Tibial nerve (tissue), 4 donors: Measurements from ENCODE around the gene PRCP. TPM values are rescaled to one million over a fixed set of nuclear protein-coding genes. Genes with fewer than 3 reads are reported as not detected.

Experiments used
- DNase-seq, 2 donors: peaks; one replicate each; pipeline ENCODE4 v3.0.0-alpha.2; 2019; ENCODE audit warnings: low spot score in 2 of 2
- H3K27ac ChIP-seq, 4 donors: fragments of 200-600 bp; sonication (generic) in 3 of 4; one replicate each; pipeline ENCODE4 v1.5.1; 2017 to 2019; ENCODE audit warnings: mild to moderate bottlenecking in 1 of 4
- H3K27me3 ChIP-seq, 2 donors: fragments of 200-600 bp; sonication (generic) in 1 of 2; one replicate each; pipeline versions ENCODE4 v1.5.1 to v1.6.0; 2017 to 2019
- H3K36me3 ChIP-seq, 3 donors: fragments of 200-600 bp; sonication (generic); one replicate each; pipeline ENCODE4 v1.5.1; 2018 to 2019
- H3K4me1 ChIP-seq, 4 donors: fragments of 200-600 bp; sonication (generic) in 3 of 4; one replicate each; pipeline ENCODE4 v1.5.1; 2017 to 2019
- H3K4me3 ChIP-seq, 4 donors: fragments of 200-600 bp; sonication (generic) in 3 of 4; one replicate each; pipeline ENCODE4 v1.5.1; 2017 to 2019; ENCODE audit warnings: mild to moderate bottlenecking in 1 of 4, moderate library complexity in 1 of 4
- H3K9me3 ChIP-seq, 4 donors: fragments of 200-600 bp; sonication (generic) in 3 of 4; one replicate each; pipeline ENCODE4 v1.5.1; 2017 to 2019
- EP300 ChIP-seq, 2 donors: sonication (generic); formaldehyde crosslinking; IDR thresholded peaks; one replicate each; pipeline ENCODE4 v1.6.1; 2017; ENCODE audit warnings: antibody characterized with exemption in 2 of 2, mild to moderate bottlenecking in 1 of 2
- POLR2A ChIP-seq, 2 donors: fragments of 450-650 bp; IDR thresholded peaks; one replicate each; pipeline ENCODE4 v1.6.1; 2017; ENCODE audit warnings: antibody characterized with exemption in 2 of 2, mild to moderate bottlenecking in 2 of 2, moderate library complexity in 2 of 2
- WGBS, 2 donors: methylation state at CpG; one replicate each; pipeline ENCODE4 v1.1.5; 2018; 5-methylcytosine and 5-hydroxymethylcytosine counted together
- total RNA-seq, 4 donors: library from RNA; depleted of rRNA; stranded (reverse); fragments of >200 nt; gene quantifications; one replicate each; pipeline ENCODE4 v1.1.0, GENCODE V29; 2016
- TF ChIP-seq, protein P1 (sequence below), 5 experiments: fragments of 200-600 bp in 3 of 5; fragments of 450-650 bp in 2 of 5; sonication (generic) in 3 of 5; IDR thresholded peaks; one replicate each; pipeline ENCODE4 v1.5.1; 2016 to 2019; ENCODE audit warnings: antibody characterized with exemption in 5 of 5, mild to moderate bottlenecking in 3 of 5, moderate library complexity in 2 of 5

Gene PRCP
- total RNA-seq, 4 donors from 2014 or later: 39.6 to 58.6 (median 45.8) TPM

DNA sequence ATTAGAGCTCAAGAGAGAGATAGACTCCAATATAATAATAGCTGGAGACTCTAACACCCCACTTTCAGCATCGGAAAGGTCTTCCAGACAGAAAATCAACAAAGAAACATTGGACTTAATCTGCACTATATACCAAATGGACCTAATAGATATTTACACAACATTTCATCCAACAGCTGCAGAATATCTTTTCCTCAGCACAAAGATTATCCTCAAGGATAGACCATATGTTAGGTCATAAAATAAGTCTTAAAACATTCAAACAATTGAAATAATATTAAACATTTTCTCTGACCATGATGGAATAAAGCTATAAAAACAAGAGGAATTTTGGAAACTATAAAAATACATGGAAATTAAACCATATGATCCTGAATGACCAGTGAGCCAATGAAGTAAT is 121.5 kb downstream of the PRCP start:
- Histone ChIP-seq H3K4me1 (no peaks in the 10 kb centered on the region), H3K27me3 (no peaks in the 10 kb centered on the region), H3K9me3 (peaks cover 0 to 22% (median 0%) of the 10 kb centered on the region in 4 donors), H3K4me3 (no peak overlapping the region), H3K27ac (no peak overlapping the region), H3K36me3 (no peaks in the 10 kb centered on the region)
- TF ChIP-seq, protein P1, sequence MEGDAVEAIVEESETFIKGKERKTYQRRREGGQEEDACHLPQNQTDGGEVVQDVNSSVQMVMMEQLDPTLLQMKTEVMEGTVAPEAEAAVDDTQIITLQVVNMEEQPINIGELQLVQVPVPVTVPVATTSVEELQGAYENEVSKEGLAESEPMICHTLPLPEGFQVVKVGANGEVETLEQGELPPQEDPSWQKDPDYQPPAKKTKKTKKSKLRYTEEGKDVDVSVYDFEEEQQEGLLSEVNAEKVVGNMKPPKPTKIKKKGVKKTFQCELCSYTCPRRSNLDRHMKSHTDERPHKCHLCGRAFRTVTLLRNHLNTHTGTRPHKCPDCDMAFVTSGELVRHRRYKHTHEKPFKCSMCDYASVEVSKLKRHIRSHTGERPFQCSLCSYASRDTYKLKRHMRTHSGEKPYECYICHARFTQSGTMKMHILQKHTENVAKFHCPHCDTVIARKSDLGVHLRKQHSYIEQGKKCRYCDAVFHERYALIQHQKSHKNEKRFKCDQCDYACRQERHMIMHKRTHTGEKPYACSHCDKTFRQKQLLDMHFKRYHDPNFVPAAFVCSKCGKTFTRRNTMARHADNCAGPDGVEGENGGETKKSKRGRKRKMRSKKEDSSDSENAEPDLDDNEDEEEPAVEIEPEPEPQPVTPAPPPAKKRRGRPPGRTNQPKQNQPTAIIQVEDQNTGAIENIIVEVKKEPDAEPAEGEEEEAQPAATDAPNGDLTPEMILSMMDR (IDR thresholded peaks at IDR 0.05): no peak
- TF ChIP-seq EP300 (IDR thresholded peaks at IDR 0.05) (no peak), POLR2A (IDR thresholded peaks at IDR 0.05) (no peak)
- DNase-seq: no peak
- 59 to 87% methylated on average over 1 of the region's 1 CpG for WGBS, 2 donors

DNA sequence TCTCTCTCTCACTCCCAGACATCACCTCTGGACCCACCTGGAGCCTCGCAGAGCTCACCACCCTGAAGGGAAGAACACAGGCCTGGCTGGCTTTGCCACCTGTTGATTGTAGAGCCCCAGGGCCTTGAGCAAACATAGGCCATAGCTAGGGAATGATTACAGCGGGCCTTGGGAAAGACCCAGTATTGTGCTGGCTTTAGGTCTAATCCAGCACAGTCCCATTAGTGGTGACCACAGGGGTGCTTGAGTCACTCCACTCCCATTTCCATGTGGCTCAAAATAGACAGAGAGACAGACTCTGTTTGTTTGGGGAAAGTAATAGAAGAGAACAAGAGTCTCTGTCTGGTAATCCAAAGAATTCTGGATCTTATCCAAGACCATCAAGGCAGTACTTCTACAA is 123.9 kb downstream of the PRCP start:
- Histone ChIP-seq H3K27ac (no peak overlapping the region), H3K27me3 (no peaks in the 10 kb centered on the region), H3K4me3 (no peak overlapping the region), H3K36me3 (no peaks in the 10 kb centered on the region), H3K9me3 (peaks cover 0 to 22% (median 0%) of the 10 kb centered on the region in 4 donors), H3K4me1 (no peaks in the 10 kb centered on the region)
- WGBS, 2 donors: 69 to 75% methylated on average over 2 of the region's 2 CpGs
- TF ChIP-seq EP300 (IDR thresholded peaks at IDR 0.05) (no peak), POLR2A (IDR thresholded peaks at IDR 0.05) (no peak)
- TF ChIP-seq, protein P1 (IDR thresholded peaks at IDR 0.05): no peak
- no peak for DNase-seq

GRCh38 chr11:82775736-82776346 is 124.4 kb downstream of the PRCP start:
- no peaks in the 10 kb centered on the region for H3K36me3 ChIP-seq
- WGBS, 2 donors: 21 to 30% methylated on average over 3 of the region's 3 CpGs
- no peaks in the 10 kb centered on the region for H3K4me1 ChIP-seq
- peak in 1 of 2 donors; percentile 9 for DNase-seq
- H3K27me3 ChIP-seq: no peaks in the 10 kb centered on the region
- no peak overlapping the region for H3K27ac ChIP-seq
- H3K9me3 ChIP-seq: peaks cover 0 to 22% (median 0%) of the 10 kb centered on the region in 4 donors
- TF ChIP-seq EP300 (IDR thresholded peaks at IDR 0.05): no peak
- TF ChIP-seq, protein P1 (IDR thresholded peaks at IDR 0.05): peak in 3 of 5 experiments; percentile 15 to 17 (median 15)
- TF ChIP-seq POLR2A (IDR thresholded peaks at IDR 0.05): no peak
- H3K4me3 ChIP-seq: no peak overlapping the region

DNA sequence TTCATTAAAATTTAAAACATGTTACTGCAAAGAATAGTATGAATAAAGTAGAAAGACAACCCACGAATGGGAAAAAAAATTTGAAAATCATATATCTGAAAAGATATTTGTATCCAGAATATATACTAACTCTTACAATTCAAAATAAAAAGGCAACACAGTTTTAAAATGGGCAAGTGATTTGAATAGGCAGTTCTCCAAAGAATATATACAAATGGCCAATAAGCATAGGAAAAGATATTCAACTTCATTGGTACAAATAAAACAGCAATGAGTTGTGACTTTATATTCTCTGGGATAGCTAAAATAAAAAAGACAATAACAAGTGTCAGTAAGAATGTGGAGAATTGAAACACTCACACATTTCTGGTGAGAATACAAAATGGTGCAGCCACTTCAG is 125.0 kb downstream of the PRCP start:
- TF ChIP-seq POLR2A (IDR thresholded peaks at IDR 0.05) (no peak), EP300 (IDR thresholded peaks at IDR 0.05) (no peak)
- TF ChIP-seq, protein P1 (IDR thresholded peaks at IDR 0.05): no peak
- Histone ChIP-seq H3K36me3 (no peaks in the 10 kb centered on the region), H3K4me1 (no peaks in the 10 kb centered on the region), H3K27me3 (no peaks in the 10 kb centered on the region), H3K27ac (no peak overlapping the region), H3K9me3 (peaks cover 0 to 22% (median 0%) of the 10 kb centered on the region in 4 donors), H3K4me3 (no peak overlapping the region)
- DNase-seq: no peak
- 82 to 84% methylated on average over 1 of the region's 1 CpG for WGBS, 2 donors

Other genes starting within 250 kb of the PRCP start
- 1 to 10 TPM; 1.5 to 3.6 (median 2.4) TPM for gene FAM181B, start 166.6 kb downstream of the PRCP start, total RNA-seq
- 1 to 10 TPM in 2 of 4 donors, under 1 TPM in 2; 0.22 to 3.1 (median 1.3) TPM for gene DDIAS, start 1.3 kb upstream of the PRCP start, total RNA-seq
- gene RAB30, start 171.5 kb upstream of the PRCP start, total RNA-seq: 10 to 100 TPM; 19.8 to 50.4 (median 31.2) TPM